Measurements from ENCODE around the gene CDHR2.

The CDHR2 gene

GRCh38 chr5:176619203-176619568 lies 70.0 kb downstream of the CDHR2 start:
- no peaks in the 10 kb centered on the region for H3K4me1 ChIP-seq (ENCODE audit: control insufficient read depth, low read depth, low read length)

GRCh38 chr5:176619569-176620332 lies 70.6 kb downstream of the CDHR2 start:
- Histone ChIP-seq H3K27me3 (ENCODE audit: control insufficient read depth, insufficient read depth, low read length) (peaks cover 43% of the 10 kb centered on the region), H3K4me3 (ENCODE audit: low read length) (peak overlapping the region; percentile 28), H3K9ac (ENCODE audit: low read length) (no peak overlapping the region)

More at GRCh38 chr5:176619203-176619568, 70.0 kb downstream of the CDHR2 start:
- no peaks in the 10 kb centered on the region for H3K9me3 ChIP-seq (ENCODE audit: control insufficient read depth, low read depth, low read length)
- H3K9ac ChIP-seq (ENCODE audit: low read length), result no peak overlapping the region
- H3K27ac ChIP-seq (ENCODE audit: low read length), result no peak overlapping the region
- H3K4me3 ChIP-seq (ENCODE audit: low read length), result peak overlapping the region; percentile 51
- H3K27me3 ChIP-seq (ENCODE audit: control insufficient read depth, insufficient read depth, low read length), result peaks cover 43% of the 10 kb centered on the region
- H3K36me3 ChIP-seq (ENCODE audit: control insufficient read depth, low read depth, low read length), result no peaks in the 10 kb centered on the region

GRCh38 chr5:176620333-176620981 lies 71.3 kb downstream of the CDHR2 start:
- Histone ChIP-seq H3K9me3 (ENCODE audit: control insufficient read depth, low read depth, low read length) (no peaks in the 10 kb centered on the region), H3K4me1 (ENCODE audit: control insufficient read depth, low read depth, low read length) (no peaks in the 10 kb centered on the region), H3K27me3 (ENCODE audit: control insufficient read depth, insufficient read depth, low read length) (peaks cover 43% of the 10 kb centered on the region), H3K27ac (ENCODE audit: low read length) (no peak overlapping the region), H3K4me3 (ENCODE audit: low read length) (peak overlapping the region; percentile 26), H3K9ac (ENCODE audit: low read length) (no peak overlapping the region), H3K36me3 (ENCODE audit: control insufficient read depth, low read depth, low read length) (no peaks in the 10 kb centered on the region)

More at GRCh38 chr5:176619569-176620332, 70.6 kb downstream of the CDHR2 start:
- Histone ChIP-seq H3K27ac (ENCODE audit: low read length) (no peak overlapping the region), H3K4me1 (ENCODE audit: control insufficient read depth, low read depth, low read length) (no peaks in the 10 kb centered on the region), H3K9me3 (ENCODE audit: control insufficient read depth, low read depth, low read length) (no peaks in the 10 kb centered on the region), H3K36me3 (ENCODE audit: control insufficient read depth, low read depth, low read length) (no peaks in the 10 kb centered on the region)

- peaks cover 41% of the 10 kb centered on the region for H3K27me3 ChIP-seq (ENCODE audit: control insufficient read depth, insufficient read depth, low read length)
- no peaks in the 10 kb centered on the region for H3K36me3 ChIP-seq (ENCODE audit: control insufficient read depth, low read depth, low read length)
- no peak overlapping the region for H3K27ac ChIP-seq (ENCODE audit: low read length)
- H3K9me3 ChIP-seq (ENCODE audit: control insufficient read depth, low read depth, low read length), result no peaks in the 10 kb centered on the region
- no peak overlapping the region for H3K4me3 ChIP-seq (ENCODE audit: low read length)
- H3K4me1 ChIP-seq (ENCODE audit: control insufficient read depth, low read depth, low read length), result peaks cover 4% of the 10 kb centered on the region
- H3K9ac ChIP-seq (ENCODE audit: low read length), result no peak overlapping the region
Measured at GRCh38 chr5:176621661-176622079, 72.5 kb downstream of the CDHR2 start.

GRCh38 chr5:176624142-176624541 lies 75.0 kb downstream of the CDHR2 start:
- no peak overlapping the region for H3K27ac ChIP-seq (ENCODE audit: low read length)
- no peaks in the 10 kb centered on the region for H3K9me3 ChIP-seq (ENCODE audit: control insufficient read depth, low read depth, low read length)
- no peaks in the 10 kb centered on the region for H3K36me3 ChIP-seq (ENCODE audit: control insufficient read depth, low read depth, low read length)
- no peak overlapping the region for H3K4me3 ChIP-seq (ENCODE audit: low read length)
- H3K9ac ChIP-seq (ENCODE audit: low read length), result no peak overlapping the region
- peaks cover 4% of the 10 kb centered on the region for H3K4me1 ChIP-seq (ENCODE audit: control insufficient read depth, low read depth, low read length)
- peaks cover 45% of the 10 kb centered on the region for H3K27me3 ChIP-seq (ENCODE audit: control insufficient read depth, insufficient read depth, low read length)

GRCh38 chr5:176624938-176625337 lies 75.8 kb downstream of the CDHR2 start:
- Histone ChIP-seq H3K27me3 (ENCODE audit: control insufficient read depth, insufficient read depth, low read length) (peaks cover 46% of the 10 kb centered on the region), H3K36me3 (ENCODE audit: control insufficient read depth, low read depth, low read length) (no peaks in the 10 kb centered on the region), H3K9me3 (ENCODE audit: control insufficient read depth, low read depth, low read length) (no peaks in the 10 kb centered on the region)

GRCh38 chr5:176625512-176625911 lies 76.4 kb downstream of the CDHR2 start:
- Histone ChIP-seq H3K27ac (ENCODE audit: low read length) (no peak overlapping the region), H3K9me3 (ENCODE audit: control insufficient read depth, low read depth, low read length) (no peaks in the 10 kb centered on the region), H3K36me3 (ENCODE audit: control insufficient read depth, low read depth, low read length) (no peaks in the 10 kb centered on the region), H3K4me3 (ENCODE audit: low read length) (no peak overlapping the region), H3K4me1 (ENCODE audit: control insufficient read depth, low read depth, low read length) (peaks cover 4% of the 10 kb centered on the region), H3K9ac (ENCODE audit: low read length) (no peak overlapping the region), H3K27me3 (ENCODE audit: control insufficient read depth, insufficient read depth, low read length) (peaks cover 45% of the 10 kb centered on the region)

More at GRCh38 chr5:176624938-176625337, 75.8 kb downstream of the CDHR2 start:
- H3K27ac ChIP-seq (ENCODE audit: low read length), result no peak overlapping the region
- H3K9ac ChIP-seq (ENCODE audit: low read length), result no peak overlapping the region
- no peak overlapping the region for H3K4me3 ChIP-seq (ENCODE audit: low read length)
- peaks cover 4% of the 10 kb centered on the region for H3K4me1 ChIP-seq (ENCODE audit: control insufficient read depth, low read depth, low read length)

GRCh38 chr5:176625966-176626875 lies 77.1 kb downstream of the CDHR2 start:
- no peak overlapping the region for H3K9ac ChIP-seq (ENCODE audit: low read length)
- no peak overlapping the region for H3K4me3 ChIP-seq (ENCODE audit: low read length)
- H3K27me3 ChIP-seq (ENCODE audit: control insufficient read depth, insufficient read depth, low read length), result peaks cover 45% of the 10 kb centered on the region
- H3K27ac ChIP-seq (ENCODE audit: low read length), result no peak overlapping the region
- H3K36me3 ChIP-seq (ENCODE audit: control insufficient read depth, low read depth, low read length), result no peaks in the 10 kb centered on the region
- H3K4me1 ChIP-seq (ENCODE audit: control insufficient read depth, low read depth, low read length), result peaks cover 4% of the 10 kb centered on the region
- no peaks in the 10 kb centered on the region for H3K9me3 ChIP-seq (ENCODE audit: control insufficient read depth, low read depth, low read length)

- Histone ChIP-seq H3K4me1 (ENCODE audit: control insufficient read depth, low read depth, low read length) (peaks cover 4% of the 10 kb centered on the region), H3K9me3 (ENCODE audit: control insufficient read depth, low read depth, low read length) (no peaks in the 10 kb centered on the region), H3K4me3 (ENCODE audit: low read length) (no peak overlapping the region), H3K36me3 (ENCODE audit: control insufficient read depth, low read depth, low read length) (no peaks in the 10 kb centered on the region), H3K9ac (ENCODE audit: low read length) (no peak overlapping the region), H3K27ac (ENCODE audit: low read length) (no peak overlapping the region), H3K27me3 (ENCODE audit: control insufficient read depth, insufficient read depth, low read length) (peaks cover 48% of the 10 kb centered on the region)
Measured at GRCh38 chr5:176626876-176627236, 77.7 kb downstream of the CDHR2 start.

GRCh38 chr5:176627582-176627981 lies 78.4 kb downstream of the CDHR2 start:
- H3K27me3 ChIP-seq (ENCODE audit: control insufficient read depth, insufficient read depth, low read length), result peaks cover 49% of the 10 kb centered on the region
- H3K9ac ChIP-seq (ENCODE audit: low read length), result no peak overlapping the region
- no peak overlapping the region for H3K27ac ChIP-seq (ENCODE audit: low read length)
- no peaks in the 10 kb centered on the region for H3K9me3 ChIP-seq (ENCODE audit: control insufficient read depth, low read depth, low read length)
- peaks cover 4% of the 10 kb centered on the region for H3K4me1 ChIP-seq (ENCODE audit: control insufficient read depth, low read depth, low read length)
- H3K4me3 ChIP-seq (ENCODE audit: low read length), result no peak overlapping the region
- no peaks in the 10 kb centered on the region for H3K36me3 ChIP-seq (ENCODE audit: control insufficient read depth, low read depth, low read length)
